ENCODE data around the gene DICER1. TPM values are rescaled to one million over a fixed set of nuclear protein-coding genes. Genes with fewer than 3 reads are reported as not detected.

Gene DICER1
- total and polyA plus RNA-seq, 11 donors = 5.4 to 57.9 (median 29.3) TPM

GRCh38 chr14:95190346-95190840 is 33.1 kb upstream of the DICER1 start:
- H3K36me3 ChIP-seq = peaks cover 0 to 12% (median 2%) of the 10 kb centered on the region in 9 donors
- H3K27me3 ChIP-seq = peaks cover 0 to 17% (median 0%) of the 10 kb centered on the region in 9 donors
- WGBS, 4 donors = 71 to 79% (median 75%) methylated on average over 4 of the region's 4 CpGs
- H3K9me3 ChIP-seq = peaks cover 0 to 12% (median 2%) of the 10 kb centered on the region in 12 donors
- no peak for TF ChIP-seq CTCF (IDR thresholded peaks at IDR 0.05)
- no peak for TF ChIP-seq POLR2A (IDR thresholded peaks at IDR 0.05)
- intact Hi-C loops (cut with DNase I) = loop anchor here in 4 of 10 donors (5.0 to 10.0 kb wide), 4 partner anchors 48 to 506 kb away; no protein-coding TSS in a partner anchor
- H3K4me1 ChIP-seq = peaks cover 0 to 48% (median 27%) of the 10 kb centered on the region in 12 donors
- DNase-seq (no peak), ATAC-seq (no peak)
- peak overlapping the region in 9 of 12 donors; percentile 38 to 71 (median 62) for H3K27ac ChIP-seq
- no peak overlapping the region for H3K4me3 ChIP-seq

GRCh38 chr14:95189367-95190132 is 32.2 kb upstream of the DICER1 start:
- peak in 1 of 4 donors; percentile 33 for ATAC-seq

GRCh38 chr14:95188380-95188779 is 31.1 kb upstream of the DICER1 start:
- H3K27ac ChIP-seq = no peak overlapping the region
- H3K9me3 ChIP-seq = peaks cover 0 to 12% (median 2%) of the 10 kb centered on the region in 12 donors
- ATAC-seq = no peak
- no peak overlapping the region for H3K4me3 ChIP-seq
- TF ChIP-seq CTCF (IDR thresholded peaks at IDR 0.05) (no peak), POLR2A (IDR thresholded peaks at IDR 0.05) (no peak)
- 93 to 96% (median 94%) methylated on average over 3 of the region's 3 CpGs for WGBS, 4 donors
- peaks cover 4 to 67% (median 44%) of the 10 kb centered on the region in 12 donors for H3K4me1 ChIP-seq
- peaks cover 0 to 12% (median 0%) of the 10 kb centered on the region in 9 donors for H3K27me3 ChIP-seq
- no peak for DNase-seq
- intact Hi-C loops (cut with DNase I) = loop anchor here in 3 of 10 donors (5.0 to 10.0 kb wide), 4 partner anchors 46 to 244 kb away; no protein-coding TSS in a partner anchor
- peaks cover 0 to 9% (median 0%) of the 10 kb centered on the region in 9 donors for H3K36me3 ChIP-seq

More at GRCh38 chr14:95189367-95190132, 32.2 kb upstream of the DICER1 start:
- no peak for DNase-seq
- peak overlapping the region in 5 of 12 donors; percentile 3 to 71 (median 63) for H3K27ac ChIP-seq
- intact Hi-C loops (cut with DNase I) = loop anchor here in 6 of 10 donors (5.0 to 10.0 kb wide), 7 partner anchors 47 to 505 kb away; no protein-coding TSS in a partner anchor
- peaks cover 0 to 12% (median 2%) of the 10 kb centered on the region in 12 donors for H3K9me3 ChIP-seq
- peaks cover 0 to 12% (median 2%) of the 10 kb centered on the region in 9 donors for H3K36me3 ChIP-seq
- peaks cover 0 to 12% (median 0%) of the 10 kb centered on the region in 9 donors for H3K27me3 ChIP-seq
- TF ChIP-seq POLR2A (IDR thresholded peaks at IDR 0.05) = no peak
- no peak overlapping the region for H3K4me3 ChIP-seq
- peaks cover 4 to 56% (median 35%) of the 10 kb centered on the region in 12 donors for H3K4me1 ChIP-seq
- WGBS, 4 donors = 44 to 60% (median 53%) methylated on average over 5 of the region's 5 CpGs

- DNase-seq = no peak
- intact Hi-C loops (cut with DNase I) = loop anchor here in 3 of 10 donors (5.0 to 10.0 kb wide), 4 partner anchors 44 to 246 kb away; no protein-coding TSS in a partner anchor
- WGBS, 4 donors = 69 to 81% (median 75%) methylated on average over 11 of the region's 11 CpGs
- peaks cover 0 to 7% (median 0%) of the 10 kb centered on the region in 9 donors for H3K27me3 ChIP-seq
- peaks cover 0 to 12% (median 2%) of the 10 kb centered on the region in 12 donors for H3K9me3 ChIP-seq
- no peak for TF ChIP-seq POLR2A (IDR thresholded peaks at IDR 0.05)
- TF ChIP-seq CTCF (IDR thresholded peaks at IDR 0.05) = no peak
- peaks cover 11 to 80% (median 60%) of the 10 kb centered on the region in 12 donors for H3K4me1 ChIP-seq
- peak; percentile 10 to 33 (median 21) for ATAC-seq
- H3K36me3 ChIP-seq = peaks cover 0 to 2% (median 0%) of the 10 kb centered on the region in 9 donors
- peak overlapping the region in 6 of 12 donors; percentile 8 to 51 (median 17) for H3K4me3 ChIP-seq
- H3K27ac ChIP-seq = peak overlapping the region; percentile 69 to 97 (median 84)
These were observed 28.6 kb upstream of the DICER1 start for GRCh38 chr14:95185767-95186392.

Data from heart left ventricle (tissue), 16 donors.